HG03342 (cell line): ENCODE results near the gene ITPR2.

Experiments
- ATAC-seq: cut with Tn5 transposase; IDR thresholded peaks from one replicate; pipeline ENCODE4 v1.9.1; 2021; ENCODE audit warnings: mild to moderate bottlenecking, moderate library complexity; ENCODE audit not compliant: unreplicated experiment

Gene ITPR2

DNA sequence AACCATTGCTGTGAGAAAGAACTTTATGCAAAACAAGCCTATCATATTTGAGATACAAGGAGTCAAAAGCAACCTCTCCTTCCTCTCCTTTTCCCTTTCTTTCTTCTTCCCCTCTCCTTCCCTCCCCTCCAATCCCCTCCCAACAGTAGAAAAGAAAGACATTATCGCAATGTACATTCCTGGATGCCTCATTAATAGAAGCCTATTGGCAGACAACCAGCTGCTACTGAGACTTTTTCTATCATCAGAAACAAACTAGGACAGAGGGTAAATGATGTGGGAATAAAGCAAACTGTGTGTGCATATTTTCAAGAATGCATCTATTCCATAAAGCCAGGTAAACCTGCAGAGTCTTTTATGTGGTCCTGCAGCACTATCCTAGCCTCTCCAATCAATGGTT is 237.2 kb downstream of the ITPR2 start:
- no peak for ATAC-seq

DNA sequence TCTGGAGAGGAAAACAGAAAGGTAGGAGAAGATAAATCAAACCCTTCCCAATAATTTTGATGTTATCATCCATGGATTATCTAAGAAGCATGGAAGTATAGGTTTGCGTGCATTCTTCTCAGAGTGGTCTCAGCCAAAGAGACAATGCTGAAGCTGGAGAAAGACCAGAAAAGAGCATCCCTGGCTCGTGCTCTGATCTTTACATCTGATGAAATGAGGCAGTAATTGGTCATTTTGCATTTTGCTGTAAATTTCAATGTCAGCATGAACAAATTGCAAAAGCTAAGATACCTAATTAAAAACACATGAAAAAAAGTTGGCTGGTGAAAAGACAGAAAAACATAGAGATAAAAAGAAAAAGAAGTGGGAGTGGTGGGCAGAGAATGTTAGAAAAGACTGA is 252.4 kb downstream of the ITPR2 start:
- no peak for ATAC-seq

DNA sequence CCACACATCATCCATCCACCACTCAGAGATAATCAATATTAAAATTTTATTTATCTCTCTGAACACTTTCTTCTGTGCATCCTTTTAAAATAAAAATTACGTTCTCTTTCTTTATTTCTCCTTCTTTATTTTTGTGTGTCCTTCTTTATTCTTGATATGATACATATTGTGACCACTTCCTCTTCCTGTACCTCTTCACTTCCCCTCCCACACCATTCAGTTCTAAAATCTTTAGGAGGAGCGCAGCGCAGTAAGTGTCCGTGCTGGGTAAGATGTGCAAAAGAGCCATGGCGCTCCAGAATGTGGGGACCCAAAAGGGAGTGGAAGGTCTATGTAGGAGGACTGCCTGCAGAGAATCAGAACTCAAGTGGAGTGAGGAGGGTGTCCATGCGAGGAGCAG is 256.7 kb downstream of the ITPR2 start:
- no peak for ATAC-seq

DNA sequence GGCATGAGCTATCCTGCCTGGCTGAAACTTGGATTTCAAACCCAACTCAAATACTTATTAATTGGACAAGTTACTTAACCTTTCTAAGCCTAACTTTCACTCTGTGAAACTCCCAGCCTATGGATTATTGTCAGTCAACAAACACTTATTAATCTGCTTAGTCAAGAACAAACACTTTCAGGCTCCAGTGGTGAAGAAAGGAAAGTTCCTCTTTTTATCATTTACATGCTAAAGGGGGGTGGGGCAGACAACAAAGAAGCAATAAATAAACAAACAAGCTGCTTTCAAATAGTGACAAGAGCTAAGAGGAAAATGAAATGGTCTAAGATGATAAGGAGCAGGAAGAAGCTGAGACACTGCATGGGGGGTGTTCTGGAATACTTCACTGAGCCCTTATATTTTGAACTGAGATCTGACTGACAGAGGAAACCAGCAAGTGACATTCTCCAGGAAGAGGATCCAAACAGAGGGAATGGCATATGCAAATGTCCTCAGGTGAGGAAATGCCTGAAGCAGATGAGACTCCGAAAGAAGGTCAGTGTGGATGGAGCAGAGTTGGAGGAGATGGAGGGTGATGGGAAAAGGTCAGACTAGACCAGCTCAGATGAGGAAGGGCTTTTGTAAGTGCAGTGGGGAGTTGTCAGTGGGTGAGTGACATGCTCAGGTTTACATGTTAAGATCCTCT is 259.6 kb downstream of the ITPR2 start:
- no peak for ATAC-seq

DNA sequence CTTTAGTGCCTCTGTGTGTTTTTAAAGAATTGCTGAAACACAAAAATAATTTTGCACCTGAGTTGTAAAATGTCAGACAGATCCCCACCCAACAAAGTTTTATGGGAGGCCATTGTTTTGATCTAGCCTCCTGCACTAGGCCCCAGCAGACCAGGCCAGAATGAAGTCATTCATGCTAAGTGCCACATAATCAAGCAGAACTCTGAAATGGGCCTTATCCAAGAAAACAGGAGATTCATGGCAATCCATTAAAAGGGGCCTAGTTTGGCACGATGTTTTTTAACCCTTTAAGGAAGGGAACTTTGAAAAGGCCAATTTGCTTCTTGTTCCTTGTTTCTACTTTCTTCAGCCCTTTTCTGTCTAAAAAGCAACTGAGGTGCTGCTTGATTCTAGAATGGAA is 260.9 kb downstream of the ITPR2 start:
- no peak for ATAC-seq

DNA sequence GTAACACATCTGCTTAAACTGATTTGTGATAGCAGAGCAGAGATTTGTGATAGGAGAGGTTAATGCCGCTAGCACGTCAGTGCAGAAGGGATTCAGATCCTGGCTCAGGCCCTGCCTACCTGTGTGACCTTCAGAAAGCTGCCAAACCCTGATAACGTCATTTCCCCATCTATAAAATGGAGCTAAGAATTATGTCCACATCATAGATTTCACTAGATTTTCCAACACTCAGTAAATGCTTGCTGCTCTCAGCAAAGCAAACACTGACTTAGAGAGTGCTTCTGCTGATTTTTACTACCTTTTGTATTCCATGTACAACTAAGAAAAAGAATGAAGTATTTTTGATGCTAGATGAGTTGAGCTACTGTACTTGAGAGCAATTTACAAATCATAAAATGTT is 261.4 kb downstream of the ITPR2 start:
- ATAC-seq, result no peak

DNA sequence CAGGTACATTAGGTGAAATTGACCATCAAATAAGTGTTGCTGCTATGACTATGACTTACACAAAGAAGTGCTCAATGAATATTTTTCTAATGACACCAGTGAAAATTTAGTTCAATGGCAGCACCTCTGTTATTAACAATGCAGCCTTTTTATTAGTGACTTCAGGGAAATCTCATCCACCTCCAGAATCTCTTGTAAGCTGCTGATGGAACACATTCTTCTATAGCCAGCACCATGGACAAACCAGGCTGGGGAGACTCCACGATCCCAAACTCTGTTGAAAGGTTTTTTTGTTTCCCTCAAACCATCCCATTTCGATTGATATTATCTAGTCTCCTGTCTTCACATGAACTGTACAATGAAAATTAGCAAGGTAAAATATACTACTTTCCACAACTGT is 265.9 kb downstream of the ITPR2 start:
- no peak for ATAC-seq

DNA sequence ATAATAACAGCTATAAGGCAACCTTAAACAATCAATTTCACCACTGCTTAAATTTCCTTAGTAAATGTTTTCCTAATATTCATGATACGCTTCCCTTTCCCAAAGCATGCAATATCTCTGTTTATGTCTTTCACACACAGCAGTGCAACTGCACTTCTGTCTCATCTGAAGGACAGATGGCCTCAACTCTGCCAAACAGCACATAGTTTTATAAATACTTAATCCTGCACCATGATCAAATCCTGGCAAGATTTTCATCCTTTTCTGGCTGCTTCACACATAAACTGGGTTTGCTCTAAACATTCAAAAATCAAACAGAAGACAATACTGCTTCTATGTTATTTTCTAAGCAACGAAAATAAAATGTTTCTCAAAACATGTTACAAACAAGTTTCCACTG is 266.3 kb downstream of the ITPR2 start:
- ATAC-seq, result no peak

DNA sequence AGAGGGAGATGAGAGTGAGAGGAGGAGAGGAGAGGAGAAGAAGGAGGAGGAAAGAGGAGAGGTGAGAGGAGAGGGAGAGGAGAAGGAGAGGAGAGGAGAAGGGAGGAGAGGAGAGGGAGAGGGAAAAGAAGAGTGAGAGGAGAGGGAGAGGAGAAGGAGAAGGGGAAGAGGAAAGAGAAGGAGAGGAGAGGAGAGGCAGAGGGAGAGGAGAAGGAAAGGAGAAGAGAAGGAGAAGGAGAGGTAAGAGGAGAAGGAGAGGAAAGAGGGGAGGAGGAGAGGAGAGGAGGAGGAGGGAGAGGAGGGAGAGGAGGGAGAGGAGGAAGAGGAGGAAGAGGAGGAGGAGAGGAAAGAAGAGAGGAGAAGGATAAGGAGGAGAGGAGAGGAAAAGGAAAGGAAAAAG is 266.8 kb downstream of the ITPR2 start:
- no peak for ATAC-seq

DNA sequence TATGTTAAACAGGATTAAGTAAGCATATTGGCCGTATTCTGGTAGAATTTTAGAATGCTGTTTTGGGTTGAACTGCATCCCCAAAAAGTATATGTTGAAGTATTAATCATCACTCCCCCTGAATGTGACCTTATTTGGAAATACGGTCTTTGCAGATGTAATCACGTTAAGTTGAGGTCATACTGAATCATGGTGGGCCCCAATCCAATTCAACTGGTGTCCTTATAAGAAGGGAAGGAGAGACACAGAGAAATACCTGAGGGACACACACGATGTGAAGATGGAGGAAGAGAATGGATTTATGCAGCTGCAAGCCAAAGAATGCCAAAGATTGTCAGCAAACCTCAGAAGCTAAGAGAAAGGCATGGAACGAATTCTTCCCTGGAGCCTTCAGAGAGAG is 268.6 kb downstream of the ITPR2 start:
- no peak for ATAC-seq

DNA sequence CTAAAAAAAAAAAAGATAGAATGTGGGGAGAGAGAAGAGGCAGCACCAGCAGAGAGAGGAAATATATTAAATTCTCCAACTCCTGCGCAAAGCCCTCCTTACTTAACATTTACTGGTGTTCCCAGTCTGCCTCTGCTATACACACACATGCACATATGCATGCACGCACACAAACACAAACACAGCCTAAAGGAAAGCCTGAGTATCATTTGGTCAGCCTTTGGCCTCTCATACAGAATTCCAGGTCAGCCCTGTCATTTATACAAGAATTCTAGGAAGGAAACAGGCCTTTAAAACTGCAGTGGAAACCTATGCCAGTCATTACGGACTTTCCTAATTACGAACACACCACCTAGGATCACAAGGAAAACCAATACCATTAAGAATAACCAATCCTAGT is 269.4 kb downstream of the ITPR2 start:
- no peak for ATAC-seq

DNA sequence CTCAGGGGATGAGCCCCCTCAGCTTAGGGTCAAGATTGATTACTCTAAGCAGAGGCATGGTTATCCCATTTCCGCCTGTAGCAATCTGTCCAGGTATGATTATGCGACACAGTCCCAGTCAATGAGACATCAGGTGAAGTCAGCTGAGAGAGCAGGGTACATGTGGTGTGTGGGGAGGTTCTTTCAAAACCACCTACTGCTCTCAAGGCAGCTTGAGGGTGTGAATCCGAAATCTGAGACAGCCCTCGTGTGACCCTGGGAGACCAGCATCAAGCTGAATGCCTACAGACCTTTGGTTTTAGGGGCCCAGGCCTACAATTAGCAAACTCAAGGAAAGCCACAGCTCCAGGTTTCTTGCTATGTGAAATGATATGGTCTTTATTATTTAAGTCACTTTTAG is 275.7 kb downstream of the ITPR2 start:
- no peak for ATAC-seq

DNA sequence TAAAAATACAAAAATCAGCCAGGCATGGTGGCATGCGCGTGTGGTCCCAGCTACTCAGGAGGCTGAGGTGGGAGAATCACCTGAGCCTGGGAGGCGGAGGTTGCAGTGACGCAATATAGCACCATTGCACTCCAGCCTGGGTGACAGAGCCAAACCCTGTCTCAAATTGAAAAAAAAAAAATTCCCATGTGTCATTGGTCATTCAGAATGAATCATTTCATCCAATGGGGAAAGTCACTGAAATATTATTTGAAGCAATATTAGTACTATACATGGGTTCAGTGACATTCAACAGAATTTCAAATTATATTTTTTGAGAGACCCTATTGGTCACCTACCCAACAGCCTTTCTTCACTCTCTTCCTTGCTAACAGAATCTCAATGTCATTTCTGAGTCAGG is 276.1 kb downstream of the ITPR2 start:
- ATAC-seq, result no peak

DNA sequence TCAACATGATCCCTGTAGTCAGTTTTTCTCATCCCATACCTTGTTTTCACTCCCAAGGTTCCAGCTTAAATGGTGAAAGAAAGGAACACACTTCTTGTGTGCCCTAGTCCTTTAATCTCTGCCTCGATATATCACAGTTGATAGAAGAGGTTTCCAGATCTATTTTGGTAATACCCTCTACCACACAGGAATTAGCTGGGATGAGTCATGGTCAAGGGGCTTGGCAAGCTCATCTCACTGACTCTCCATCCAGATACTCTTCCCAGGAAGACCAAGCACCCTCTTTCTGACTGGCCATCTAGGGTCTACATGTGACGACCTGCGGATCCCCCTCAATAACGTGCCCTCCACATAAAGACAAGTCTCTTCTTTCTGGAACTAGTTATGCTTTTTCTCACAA is 277.9 kb downstream of the ITPR2 start:
- ATAC-seq, result no peak

DNA sequence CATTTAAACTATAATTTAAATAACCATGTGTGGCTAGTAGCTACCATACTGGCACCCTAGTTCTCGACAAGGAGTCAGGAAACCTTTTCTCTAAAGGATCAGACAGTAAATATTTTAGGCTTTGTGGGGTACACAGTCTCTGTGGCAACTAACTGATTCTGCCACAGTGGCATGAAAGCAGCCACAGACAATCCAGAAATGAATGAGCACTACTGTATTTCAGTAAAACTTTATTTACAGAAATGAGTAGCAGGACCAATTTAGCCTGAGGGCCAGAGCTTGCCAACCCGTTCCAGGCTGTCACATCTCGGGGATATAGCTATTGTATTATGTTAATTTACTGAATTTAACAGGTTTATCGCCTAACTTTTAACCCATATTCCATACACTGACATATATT is 278.7 kb downstream of the ITPR2 start:
- ATAC-seq, result no peak

DNA sequence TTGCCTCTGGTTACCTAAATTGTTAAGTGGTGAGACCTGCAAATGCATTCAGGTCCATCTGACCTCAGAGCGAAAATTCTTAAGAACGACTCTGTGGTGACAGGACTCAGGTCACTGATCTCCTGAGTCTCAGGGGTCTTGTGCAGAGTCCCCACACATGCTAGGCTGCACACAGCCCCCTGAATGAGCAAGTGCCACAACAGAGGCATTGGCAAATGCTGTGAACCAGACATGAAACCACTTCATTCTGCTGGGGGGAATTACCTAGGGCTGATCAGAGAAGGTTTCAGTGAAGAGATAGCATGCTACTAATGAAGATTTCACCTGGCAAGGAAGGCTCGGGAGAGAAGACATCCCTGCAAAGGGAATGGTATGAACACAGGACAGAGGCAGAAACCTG is 281.6 kb downstream of the ITPR2 start:
- ATAC-seq, result no peak

DNA sequence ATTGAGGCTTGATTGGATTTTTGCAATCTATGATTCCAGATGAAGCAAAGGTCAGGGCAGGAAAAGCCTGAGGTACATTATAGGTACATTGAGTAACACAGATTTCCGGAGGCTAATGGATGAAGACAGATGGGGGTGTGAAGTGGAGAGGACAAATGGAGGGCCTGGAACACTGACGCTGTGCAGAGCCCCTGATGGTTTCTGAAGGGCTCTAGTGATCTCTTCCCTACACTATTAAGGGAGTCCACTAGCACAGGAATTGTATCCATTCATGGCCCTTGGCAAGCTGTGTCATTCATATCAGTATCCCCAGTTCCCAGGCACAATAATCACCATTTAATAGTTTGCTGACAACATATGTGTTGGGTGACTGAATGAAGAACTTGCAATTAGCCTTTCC is 284.8 kb downstream of the ITPR2 start:
- ATAC-seq, result no peak

DNA sequence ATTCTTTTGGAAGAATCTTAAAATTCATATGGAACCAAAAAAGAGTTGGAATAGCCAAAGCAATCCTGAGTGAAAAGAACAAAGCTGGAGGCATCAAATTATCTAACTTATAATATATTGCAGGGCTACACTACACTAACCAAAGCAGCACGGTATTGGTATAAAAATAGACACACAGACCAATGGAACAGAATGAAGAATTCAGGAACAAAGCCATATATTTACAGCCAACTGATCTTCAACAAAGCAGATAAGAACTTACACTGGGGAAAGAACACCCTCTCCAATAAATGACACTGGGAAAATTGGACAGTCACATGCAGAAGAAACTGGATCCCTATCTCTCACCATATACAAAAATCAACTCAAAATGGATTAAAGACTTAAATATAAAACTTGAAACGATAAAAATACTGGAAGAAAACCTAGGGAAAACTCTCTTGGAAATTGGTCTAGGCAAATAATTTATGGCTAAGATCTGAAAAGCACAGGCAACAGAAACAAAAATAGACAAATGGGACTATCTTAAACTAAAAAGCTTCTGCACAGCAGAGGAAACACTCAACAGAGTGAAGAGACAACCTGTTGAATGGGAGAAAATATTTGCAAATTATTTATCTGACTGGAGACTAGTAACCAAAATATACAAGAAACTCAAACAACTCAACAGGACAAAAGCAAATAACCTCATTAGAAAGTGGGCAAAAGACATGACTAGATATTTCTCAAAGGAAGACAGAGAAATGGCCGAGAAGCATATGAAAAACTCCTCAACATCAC is 286.3 kb downstream of the ITPR2 start:
- ATAC-seq, result no peak

DNA sequence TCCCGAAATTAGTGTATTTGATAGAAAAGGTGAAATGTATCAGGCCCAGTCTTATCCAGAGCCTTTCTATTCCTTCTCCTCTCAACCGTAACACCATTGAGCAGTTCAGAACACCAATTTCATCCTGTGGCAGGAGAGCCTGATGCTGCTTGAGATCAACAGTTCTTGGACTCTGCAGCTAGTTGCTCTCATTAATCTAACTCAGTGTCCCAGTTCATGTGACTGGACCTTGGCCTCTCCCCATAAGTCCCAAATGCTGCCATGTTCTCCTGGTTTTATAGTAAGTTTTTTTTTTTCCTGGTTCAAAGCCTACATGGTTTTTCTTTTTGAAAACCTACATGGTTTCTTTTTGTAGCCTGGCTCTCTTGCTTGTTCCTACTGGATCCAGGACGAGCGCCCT is 293.9 kb downstream of the ITPR2 start:
- no peak for ATAC-seq

DNA sequence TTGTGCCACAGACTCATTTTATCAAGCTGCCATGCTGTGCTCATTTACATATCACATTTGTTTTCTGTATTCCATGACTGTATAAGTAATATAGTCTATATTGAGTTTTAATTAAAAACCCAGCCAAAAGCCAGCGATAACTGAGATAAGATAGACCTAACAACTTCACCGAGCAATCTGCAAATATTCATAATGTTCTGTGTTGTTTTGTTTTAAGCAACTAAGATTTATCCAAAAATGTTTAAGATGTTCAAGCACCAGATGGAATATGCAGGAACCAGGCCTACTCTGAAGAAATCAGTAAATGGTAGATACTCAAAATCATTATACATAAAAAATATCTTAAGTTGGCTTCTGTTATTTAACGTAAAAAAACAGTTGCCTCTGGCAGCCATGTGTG is 295.3 kb downstream of the ITPR2 start:
- no peak for ATAC-seq

DNA sequence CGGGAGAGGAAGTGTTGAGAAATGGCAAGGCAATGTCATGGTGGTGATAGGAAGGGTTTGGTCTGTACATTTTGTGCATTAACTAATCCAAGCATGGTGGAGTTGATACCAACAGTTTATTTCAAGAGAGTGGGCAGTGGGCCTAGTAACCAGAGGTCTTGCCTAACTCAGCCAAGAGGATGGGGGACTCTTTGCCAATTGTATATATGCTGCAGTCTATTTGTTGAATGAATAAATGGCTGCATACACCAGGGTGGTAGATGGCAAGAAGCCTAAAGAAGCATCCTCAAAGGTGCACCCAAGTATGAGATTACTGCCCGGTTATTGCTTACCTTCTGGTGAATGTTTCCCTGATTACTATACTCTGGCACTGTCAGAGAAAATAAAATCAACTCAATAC is 295.9 kb downstream of the ITPR2 start:
- no peak for ATAC-seq

DNA sequence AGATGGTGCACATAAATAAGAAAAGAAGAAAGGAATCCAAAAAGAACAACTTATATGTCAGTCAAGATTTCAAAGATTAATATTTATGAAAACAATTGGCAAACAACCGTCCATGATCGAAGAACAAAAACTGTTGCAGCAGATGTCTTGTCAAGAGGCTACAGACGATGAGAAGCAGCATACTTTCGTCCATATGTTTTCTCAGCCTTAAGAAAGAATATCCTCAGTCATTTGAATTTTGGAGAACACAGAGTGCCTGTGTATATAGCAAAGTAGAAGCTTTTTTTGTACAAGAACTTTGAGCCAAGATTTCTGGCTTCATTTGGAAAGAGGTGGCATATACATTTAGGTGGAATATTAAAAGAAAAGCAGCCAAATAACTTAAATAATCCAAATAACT is 297.2 kb downstream of the ITPR2 start:
- no peak for ATAC-seq

DNA sequence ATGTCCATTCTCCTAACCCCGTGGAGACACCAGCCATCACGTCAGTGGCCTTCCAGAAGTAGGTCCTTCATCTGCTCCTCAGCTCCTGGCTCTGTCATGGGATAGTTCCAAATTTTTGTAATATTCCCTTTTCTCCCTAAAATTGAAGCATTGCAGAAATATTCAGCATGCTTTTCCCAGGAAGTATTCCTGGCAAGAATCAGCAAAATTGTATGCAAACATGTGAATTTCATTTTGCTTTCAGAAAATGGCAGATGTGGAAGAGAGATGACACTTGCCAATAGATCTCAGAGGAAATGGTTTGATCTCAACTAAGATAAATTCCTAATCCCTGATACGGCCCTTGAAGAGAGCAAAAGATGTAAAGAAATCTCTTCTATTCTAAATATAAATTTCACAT is 298.9 kb downstream of the ITPR2 start:
- no peak for ATAC-seq
